OCI-LY7 (cell line): Measurements from ENCODE around the gene CEP112.

Source experiments
- CTCF ChIP-seq: fragments of 200-600 bp; sonication (generic); conservative IDR thresholded peaks from 2 replicates; pipeline ENCODE4 v1.5.1; 2014; ENCODE audit warnings: mild to moderate bottlenecking, antibody characterized with exemption, low read length, moderate library complexity, mixed read lengths
- EZH2phosphoT487 ChIP-seq: fragments of 200-600 bp; sonication (generic); IDR thresholded peaks from 2 replicates; pipeline ENCODE4 v1.6.1; 2018; ENCODE audit warnings: low read depth, borderline replicate concordance, mild to moderate bottlenecking, mixed run types, antibody characterized with exemption, low read length, moderate library complexity, mixed read lengths

DNA sequence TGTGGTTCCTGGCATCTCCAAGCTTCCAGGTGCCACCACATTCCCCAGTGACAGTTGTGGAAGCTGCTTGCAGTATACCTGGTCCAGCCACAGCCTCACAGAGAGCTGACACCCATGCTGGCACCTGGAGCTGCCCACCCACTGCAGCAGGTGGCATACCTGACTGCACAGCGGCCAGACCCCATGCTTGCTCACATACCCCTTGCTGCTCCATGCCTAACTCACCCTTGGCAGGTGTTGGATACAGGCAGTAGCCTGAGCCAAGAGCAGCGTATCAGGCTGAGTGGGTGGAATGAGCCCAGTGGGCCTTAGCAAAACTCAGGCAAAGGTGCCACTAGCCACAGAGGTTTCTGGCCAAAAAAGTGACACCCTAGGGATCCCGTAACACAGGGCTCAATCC, 232.3 kb downstream of the CEP112 start:
- TF ChIP-seq EZH2phosphoT487 = no peak
- no peak for TF ChIP-seq CTCF
